Prostate gland (tissue), 2 donors: ENCODE results near the gene FGF5. TPM values are rescaled to one million over a fixed set of nuclear protein-coding genes. Genes with fewer than 3 reads are reported as not detected.

Experiments used
- DNase-seq: peaks from one replicate; pipeline ENCODE4 v3.0.0-alpha.2; 2019; ENCODE audit warnings: low spot score
- H3K27ac ChIP-seq, 2 donors: fragments of 200-600 bp; sonication (generic); 2 replicates each; pipeline ENCODE4 v1.5.1; 2017 to 2019
- H3K27me3 ChIP-seq: fragments of 200-600 bp; sonication (generic); replicated peaks from 2 replicates; pipeline ENCODE4 v1.5.1; 2019; ENCODE audit not compliant: insufficient read depth
- H3K36me3 ChIP-seq, 2 donors: fragments of 200-600 bp; sonication (generic); 1 replicate in 1 of 2; 2 replicates in 1 of 2; pipeline versions ENCODE4 v1.5.1 to v1.8.1; 2017 to 2019
- H3K4me1 ChIP-seq: fragments of 200-600 bp; sonication (generic); replicated peaks from 2 replicates; pipeline ENCODE4 v1.5.1; 2019
- H3K4me3 ChIP-seq, 2 donors: fragments of 200-600 bp; sonication (generic); 2 replicates each; pipeline ENCODE4 v1.5.1; 2017 to 2019
- H3K9me3 ChIP-seq: fragments of 200-600 bp; sonication (generic); 2 replicates; pipeline ENCODE4 v1.5.1; 2017
- CTCF ChIP-seq, 4 experiments: fragments of 200-600 bp in 2 of 4; fragments of 450-650 bp in 2 of 4; sonication (generic) in 2 of 4; IDR thresholded peaks; 1 replicate in 3 of 4; 2 replicates in 1 of 4; pipeline ENCODE4 v1.5.1; 2016 to 2019; ENCODE audit warnings: antibody characterized with exemption in 4 of 4, mild to moderate bottlenecking in 2 of 4, moderate library complexity in 2 of 4
- POLR2A ChIP-seq: fragments of 450-650 bp; IDR thresholded peaks from one replicate; pipeline ENCODE4 v1.6.1; 2016; ENCODE audit warnings: antibody characterized with exemption, mild to moderate bottlenecking
- POLR2AphosphoS5 ChIP-seq: sonication (generic); formaldehyde crosslinking; IDR thresholded peaks from one replicate; pipeline ENCODE4 v1.6.1; 2017; ENCODE audit warnings: antibody characterized with exemption
- WGBS: methylation state at CpG from one replicate; pipeline ENCODE4 v1.1.5; 2018; 5-methylcytosine and 5-hydroxymethylcytosine counted together
- intact Hi-C: fragments of 100-400 bp; cut with DNase I; formaldehyde crosslinking; loops from one replicate; pipeline ENCODE4 v1.14.2; 2022
- total RNA-seq, 2 donors: library from RNA; depleted of rRNA; stranded (reverse); fragments of >200 nt; gene quantifications; one replicate each; pipeline ENCODE4 v1.1.0, GENCODE V29; 2016

The FGF5 gene
- total RNA-seq, 2 donors from 2014 or later = not detected

- no peaks in the 10 kb centered on the region for H3K4me1 ChIP-seq
- TF ChIP-seq POLR2A = no peak
- no peak for TF ChIP-seq CTCF (IDR thresholded peaks at IDR 0.05)
- no peak for TF ChIP-seq POLR2AphosphoS5
- no peaks in the 10 kb centered on the region for H3K27me3 ChIP-seq
- H3K36me3 ChIP-seq = no peaks in the 10 kb centered on the region
- no peak overlapping the region for H3K27ac ChIP-seq
- H3K9me3 ChIP-seq = no peaks in the 10 kb centered on the region
- no peak overlapping the region for H3K4me3 ChIP-seq
- 69% methylated on average over 2 of the region's 2 CpGs for whole genome bisulfite sequencing
- DNase-seq = no peak
- intact Hi-C loops = no loop called here
Measured at GRCh38 chr4:80340036-80340435, 73.6 kb downstream of the FGF5 start.

Other genes starting within 250 kb of the FGF5 start
- gene ANTXR2, start 193.4 kb upstream of the FGF5 start, total RNA-seq = 100 to 1,000 TPM in 1 of 2 donors, 10 to 100 TPM in 1; 86.1 to 133 TPM
- gene PRDM8, start 69.2 kb upstream of the FGF5 start, total RNA-seq = 10 to 100 TPM; 26.6 to 58.0 TPM
- gene CFAP299, start 69.1 kb downstream of the FGF5 start, total RNA-seq = under 1 TPM in 1 of 2 donors, not detected in 1; 0.17 TPM